HepG2 (cell line): ENCODE measurements around the gene ELF2.

ENCODE experiments used
- CCAR2 ChIP-seq: fragments of 200-400 bp; formaldehyde crosslinking; optimal IDR thresholded peaks from 2 replicates; pipeline ENCODE3; 2018; ENCODE audit warnings: low read depth, mild to moderate bottlenecking, low read length, moderate library complexity
- CTCF ChIP-seq: sonication (generic); formaldehyde crosslinking; IDR thresholded peaks from 2 replicates; pipeline ENCODE4 v1.5.0; 2020; ENCODE audit warnings: mild to moderate bottlenecking, missing genetic modification reagents, moderate library complexity
- FOSL1 ChIP-seq: sonication (generic); formaldehyde crosslinking; IDR thresholded peaks from 2 replicates; pipeline ENCODE4 v1.9.0; 2021; ENCODE audit warnings: missing genetic modification reagents, borderline replicate concordance
- FOXJ3 ChIP-seq: sonication (generic); formaldehyde crosslinking; IDR thresholded peaks from 2 replicates; pipeline ENCODE4 v1.4.0; 2020; ENCODE audit warnings: missing genetic modification reagents, mild to moderate bottlenecking, borderline replicate concordance
- FOXP4 ChIP-seq: sonication (generic); formaldehyde crosslinking; IDR thresholded peaks from 2 replicates; pipeline ENCODE4 v1.4.0; 2020; ENCODE audit warnings: missing genetic modification reagents
- HIVEP1 ChIP-seq: sonication (generic); formaldehyde crosslinking; IDR thresholded peaks from 2 replicates; pipeline ENCODE4 v1.4.0; 2020; ENCODE audit warnings: mild to moderate bottlenecking, missing genetic modification reagents
- MAX ChIP-seq: IDR thresholded peaks from 2 replicates; pipeline ENCODE4 v1.6.1; 2012; ENCODE audit warnings: inconsistent platforms
- POLR2A ChIP-seq, 2 experiments: IDR thresholded peaks; 2 replicates each; pipeline ENCODE4 v1.6.1; 2011; ENCODE audit warnings: low read depth in 2 of 2, low read length in 2 of 2, mild to moderate bottlenecking in 1 of 2, moderate library complexity in 1 of 2; ENCODE audit not compliant: insufficient read depth in 1 of 2
- POLR2AphosphoS5 ChIP-seq: IDR thresholded peaks from 2 replicates; pipeline ENCODE4 v1.6.1; 2012; ENCODE audit warnings: low read depth, low read length
- REST ChIP-seq, 2 experiments: IDR thresholded peaks; 2 replicates each; pipeline ENCODE4 v1.6.1; 2011 to 2012; ENCODE audit warnings: low read length in 2 of 2, borderline replicate concordance in 1 of 2, low read depth in 1 of 2, mild to moderate bottlenecking in 1 of 2, moderate library complexity in 1 of 2
- SALL2 ChIP-seq: sonication (generic); formaldehyde crosslinking; IDR thresholded peaks from 2 replicates; pipeline ENCODE4 v1.8.1; 2023; ENCODE audit warnings: mild to moderate bottlenecking, missing genetic modification reagents, inconsistent platforms
- ZNF180 ChIP-seq: sonication (generic); formaldehyde crosslinking; IDR thresholded peaks from 2 replicates; pipeline ENCODE4 v1.4.0; 2020; ENCODE audit warnings: low read depth, missing genetic modification reagents, borderline replicate concordance
- ZNF280D ChIP-seq: sonication (generic); formaldehyde crosslinking; IDR thresholded peaks from 2 replicates; pipeline ENCODE4 v1.5.1; 2020; ENCODE audit warnings: mild to moderate bottlenecking, missing genetic modification reagents
- ZNF780A ChIP-seq: sonication (generic); formaldehyde crosslinking; IDR thresholded peaks from 2 replicates; pipeline ENCODE4 v1.8.0; 2022; ENCODE audit warnings: mild to moderate bottlenecking, missing genetic modification reagents, moderate library complexity

GRCh38 chr4:139076016-139076744 is 100.8 kb downstream of the ELF2 start:
- TF ChIP-seq ZNF180 (CRISPR knock-in tag) (no peak), FOSL1 (CRISPR knock-in tag) (no peak), MAX (no peak), FOXP4 (CRISPR knock-in tag) (no peak), FOXJ3 (CRISPR knock-in tag) (no peak), ZNF780A (CRISPR knock-in tag) (no peak), POLR2A (IDR thresholded peaks at IDR 0.05; ENCODE audit: insufficient read depth in 1 of 2, low read depth in 2 of 2, low read length in 2 of 2) (no peak), REST (IDR thresholded peaks at IDR 0.05; ENCODE audit: borderline replicate concordance in 1 of 2, low read depth in 1 of 2, low read length in 2 of 2) (no peak), POLR2AphosphoS5 (no peak), CCAR2 (no peak), ZNF280D (CRISPR knock-in tag) (no peak), HIVEP1 (CRISPR knock-in tag) (no peak), SALL2 (CRISPR knock-in tag) (no peak), CTCF (no peak)
